ENCODE measurements around the gene DLGAP1.

DLGAP1 gene

GRCh38 chr18:3748086-3748485 lies 707.0 kb downstream of the DLGAP1 start:
- no peak for DNase-seq

- DNase-seq = no peak
Measured at GRCh38 chr18:3747176-3747973, 707.7 kb downstream of the DLGAP1 start.

GRCh38 chr18:3742541-3742940 lies 712.6 kb downstream of the DLGAP1 start:
- DNase-seq = no peak

GRCh38 chr18:3741333-3741732 lies 713.8 kb downstream of the DLGAP1 start:
- DNase-seq = no peak

GRCh38 chr18:3728704-3729437 lies 726.2 kb downstream of the DLGAP1 start:
- no peak for DNase-seq

- no peak for DNase-seq
Measured at GRCh38 chr18:3727274-3727673, 727.8 kb downstream of the DLGAP1 start.

GRCh38 chr18:3726238-3726951 lies 728.7 kb downstream of the DLGAP1 start:
- DNase-seq = no peak

GRCh38 chr18:3725115-3725514 lies 730.0 kb downstream of the DLGAP1 start:
- DNase-seq = no peak

GRCh38 chr18:3723554-3723953 lies 731.6 kb downstream of the DLGAP1 start:
- DNase-seq = no peak

GRCh38 chr18:3722649-3723433 lies 732.3 kb downstream of the DLGAP1 start:
- no peak for DNase-seq

- DNase-seq = no peak
Measured at GRCh38 chr18:3721771-3722648, 733.1 kb downstream of the DLGAP1 start.

GRCh38 chr18:3720818-3721545 lies 734.1 kb downstream of the DLGAP1 start:
- DNase-seq = no peak

GRCh38 chr18:3720159-3720558 lies 734.9 kb downstream of the DLGAP1 start:
- DNase-seq = no peak

GRCh38 chr18:3717376-3718025 lies 737.6 kb downstream of the DLGAP1 start:
- no peak for DNase-seq

- no peak for DNase-seq
Measured at GRCh38 chr18:3716116-3716660, 738.9 kb downstream of the DLGAP1 start.

- DNase-seq = no peak
Measured at GRCh38 chr18:3715231-3716080, 739.7 kb downstream of the DLGAP1 start.

GRCh38 chr18:3713708-3714107 lies 741.4 kb downstream of the DLGAP1 start:
- no peak for DNase-seq

- DNase-seq = no peak
Measured at GRCh38 chr18:3713166-3713565, 741.9 kb downstream of the DLGAP1 start.

GRCh38 chr18:3712491-3712890 lies 742.6 kb downstream of the DLGAP1 start:
- no peak for DNase-seq

Measured in activated gamma-delta T cell (primary cell).